GM18870 (cell line): ENCODE measurements around the gene PLXNA3.

ENCODE experiments used
- ATAC-seq: cut with Tn5 transposase; IDR thresholded peaks from one replicate; pipeline ENCODE4 v1.9.1; 2021; ENCODE audit warnings: moderate library complexity; ENCODE audit not compliant: unreplicated experiment

PLXNA3 gene

GRCh38 chrX:154434394-154435168 lies 23.5 kb upstream of the PLXNA3 start:
- ATAC-seq = no peak

- ATAC-seq = no peak
Observed at GRCh38 chrX:154435171-154435733, 22.8 kb upstream of the PLXNA3 start.

GRCh38 chrX:154436374-154436982 lies 21.6 kb upstream of the PLXNA3 start:
- no peak for ATAC-seq

GRCh38 chrX:154436983-154437752 lies 20.9 kb upstream of the PLXNA3 start, which contains the start of gene GDI1:
TSS of gene GDI1 (plus strand) at chrX:154437154. CDS start at chrX:154437255, 101 bp downstream.
- no peak for ATAC-seq

GRCh38 chrX:154437971-154438893 lies 19.8 kb upstream of the PLXNA3 start:
- ATAC-seq = no peak

GRCh38 chrX:154439841-154440240 lies 18.2 kb upstream of the PLXNA3 start:
- no peak for ATAC-seq

GRCh38 chrX:154440623-154441357 lies 17.3 kb upstream of the PLXNA3 start:
- ATAC-seq = no peak

DNA sequence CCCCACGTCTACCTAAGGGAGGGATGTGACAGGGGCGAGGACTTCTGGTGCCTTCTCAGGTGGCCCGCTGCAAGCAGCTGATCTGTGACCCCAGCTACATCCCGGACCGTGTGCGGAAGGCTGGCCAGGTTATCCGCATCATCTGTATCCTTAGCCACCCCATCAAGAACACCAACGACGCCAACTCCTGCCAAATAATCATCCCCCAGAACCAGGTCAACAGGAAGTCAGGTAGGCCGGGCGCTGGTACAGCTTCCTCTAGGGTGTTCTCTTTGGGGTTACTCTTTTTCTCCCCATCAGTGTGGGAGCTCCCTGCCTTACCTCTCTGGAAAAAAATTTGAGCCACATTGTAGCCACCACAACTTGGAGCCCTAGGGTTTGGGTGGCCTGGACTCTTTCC lies 16.5 kb upstream of the PLXNA3 start:
- no peak for ATAC-seq

- no peak for ATAC-seq
Observed at GRCh38 chrX:154441984-154442707, 15.9 kb upstream of the PLXNA3 start.

DNA sequence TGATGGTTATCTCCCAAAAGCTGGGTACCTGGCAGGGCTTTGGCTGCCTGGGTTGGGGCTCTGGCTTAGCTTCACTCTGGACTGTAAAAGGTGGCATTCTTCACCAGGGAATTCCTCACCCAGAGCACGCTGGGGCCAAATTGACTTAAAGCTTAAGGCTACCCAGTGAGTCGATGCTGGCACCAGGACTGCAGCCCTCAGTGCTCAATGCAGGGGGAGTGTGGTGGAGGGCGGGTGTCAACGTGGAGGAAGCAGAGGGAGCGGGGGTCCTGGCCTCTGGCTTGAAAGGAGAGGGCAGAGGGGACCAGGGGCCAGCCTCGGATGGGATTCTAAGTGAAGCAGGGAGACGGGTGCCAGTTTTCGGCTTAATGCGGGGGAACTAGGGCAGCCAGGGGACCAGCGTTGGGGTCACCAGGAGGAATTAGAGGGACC lies 14.6 kb upstream of the PLXNA3 start:
- no peak for ATAC-seq

DNA sequence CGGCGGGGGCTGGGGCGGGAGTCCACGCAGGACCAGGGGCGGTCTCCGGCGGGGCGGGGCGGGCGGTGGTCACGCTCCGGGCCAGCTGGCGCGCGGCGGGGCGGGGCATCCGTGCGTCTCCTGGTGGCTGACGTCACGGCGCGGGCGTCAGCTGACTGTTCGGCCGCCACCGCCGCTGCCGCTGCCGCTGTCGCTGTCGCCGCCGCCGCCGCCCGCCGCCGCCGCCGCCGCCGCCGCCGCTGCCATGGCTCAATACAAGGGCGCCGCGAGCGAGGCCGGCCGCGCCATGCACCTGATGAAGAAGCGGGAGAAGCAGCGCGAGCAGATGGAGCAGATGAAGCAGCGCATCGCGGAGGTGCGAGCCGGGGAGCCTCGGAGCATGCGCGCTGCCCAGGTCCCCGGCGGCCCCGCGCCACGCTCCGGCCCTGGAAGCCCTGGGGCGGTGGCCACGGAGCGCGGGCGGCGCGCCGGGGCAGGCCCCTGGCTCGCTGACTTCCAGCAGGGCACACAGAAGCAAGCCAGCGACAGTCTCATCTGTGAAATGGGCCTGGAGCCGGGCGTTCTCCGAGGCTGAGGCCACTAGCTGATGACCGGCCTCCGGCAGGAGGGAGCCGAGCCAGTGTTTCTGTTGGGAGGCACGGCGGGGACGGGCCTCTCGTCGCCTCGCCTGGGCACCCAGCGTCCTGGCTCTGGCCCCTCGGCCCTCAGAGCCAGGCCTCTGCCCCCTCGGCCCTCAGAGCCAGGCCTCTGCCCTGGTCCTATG lies 13.9 kb upstream of the PLXNA3 start, which contains the start of gene FAM50A:
Gene FAM50A, plus strand, starts transcription at position 150 of the 763 bp plus-strand sequence. Its CDS starts 95 bp downstream, at position 245.
- no peak for ATAC-seq

DNA sequence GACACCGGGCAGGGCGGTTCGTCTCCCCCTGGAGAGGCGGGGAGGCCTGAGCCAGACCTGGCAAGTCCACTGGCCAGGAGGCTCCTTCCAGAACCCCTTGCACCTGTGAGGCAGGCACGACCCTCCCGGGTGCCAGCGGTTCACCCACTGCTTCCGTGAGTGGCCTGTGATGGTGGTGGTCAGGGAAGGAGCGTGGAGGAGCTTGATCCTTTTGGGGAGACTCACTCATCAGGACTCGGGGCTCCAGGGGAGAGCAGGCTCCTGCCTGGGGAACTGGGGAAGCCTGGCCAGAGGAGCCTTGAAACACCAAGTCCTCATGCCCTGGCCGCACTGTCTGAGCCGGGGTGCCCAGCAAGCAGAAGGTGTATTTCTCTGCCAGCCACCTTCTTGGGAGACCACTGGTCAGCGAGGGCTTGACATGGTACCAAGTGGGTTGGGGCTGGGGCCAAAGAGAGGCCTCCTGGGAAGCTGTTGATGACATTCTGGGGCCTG lies 13.3 kb upstream of the PLXNA3 start:
- no peak for ATAC-seq

DNA sequence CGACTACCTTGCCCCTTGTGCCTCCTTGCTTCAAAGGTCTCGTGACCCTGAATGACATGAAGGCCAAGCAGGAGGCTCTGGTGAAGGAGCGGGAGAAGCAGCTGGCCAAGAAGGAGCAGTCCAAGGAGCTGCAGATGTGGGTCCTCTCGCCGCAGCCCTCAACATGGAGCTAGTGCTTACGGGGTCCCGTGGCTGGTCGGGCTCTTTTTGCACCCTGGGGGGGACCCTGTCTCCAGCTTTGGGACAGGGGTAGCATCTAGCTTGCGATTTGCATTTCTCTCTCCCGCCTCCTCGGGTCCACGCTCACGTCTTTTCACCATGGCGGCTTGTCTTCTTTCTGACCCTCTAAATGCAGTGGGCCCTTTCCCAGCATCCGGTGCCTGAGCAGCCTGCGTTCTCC lies 12.3 kb upstream of the PLXNA3 start:
- ATAC-seq = no peak

- ATAC-seq = no peak
Observed at GRCh38 chrX:154446430-154446829, 11.7 kb upstream of the PLXNA3 start.

DNA sequence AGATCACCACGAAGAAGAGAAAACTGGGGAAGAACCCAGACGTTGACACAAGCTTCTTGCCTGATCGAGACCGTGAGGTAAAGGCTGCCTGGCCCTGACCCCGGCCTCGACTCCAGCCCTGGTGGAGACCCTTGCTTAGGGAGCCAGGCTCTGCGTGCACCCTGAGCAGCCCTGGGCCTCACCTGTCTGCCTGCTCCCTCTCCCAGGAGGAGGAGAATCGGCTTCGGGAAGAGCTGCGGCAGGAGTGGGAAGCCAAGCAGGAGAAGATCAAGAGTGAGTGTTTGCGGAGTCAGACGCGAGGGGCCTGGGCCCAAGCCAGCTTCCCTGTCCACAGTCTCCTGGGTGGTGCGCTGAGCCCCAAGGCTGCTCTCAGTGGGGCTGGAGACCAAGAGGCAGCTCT lies 9.6 kb upstream of the PLXNA3 start:
- no peak for ATAC-seq

DNA sequence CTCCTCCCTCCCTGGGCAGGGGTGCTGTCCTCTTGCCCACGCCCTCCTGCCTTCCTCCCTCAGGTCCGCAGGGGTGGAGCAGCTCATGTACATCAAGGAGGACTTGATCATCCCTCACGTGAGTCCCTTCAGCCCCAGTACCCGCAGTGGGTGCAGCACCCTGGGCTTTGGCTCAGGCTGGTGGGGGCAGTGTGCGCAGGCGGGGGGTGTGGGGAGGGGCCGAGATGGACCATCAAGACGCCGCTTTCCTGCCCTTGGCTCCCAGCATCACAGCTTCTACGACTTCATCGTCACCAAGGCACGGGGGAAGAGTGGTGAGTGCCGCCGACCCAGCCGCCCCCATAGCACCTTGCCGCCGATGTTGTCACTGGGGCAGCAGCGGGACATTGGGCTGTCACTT lies 8.5 kb upstream of the PLXNA3 start:
- ATAC-seq = no peak

DNA sequence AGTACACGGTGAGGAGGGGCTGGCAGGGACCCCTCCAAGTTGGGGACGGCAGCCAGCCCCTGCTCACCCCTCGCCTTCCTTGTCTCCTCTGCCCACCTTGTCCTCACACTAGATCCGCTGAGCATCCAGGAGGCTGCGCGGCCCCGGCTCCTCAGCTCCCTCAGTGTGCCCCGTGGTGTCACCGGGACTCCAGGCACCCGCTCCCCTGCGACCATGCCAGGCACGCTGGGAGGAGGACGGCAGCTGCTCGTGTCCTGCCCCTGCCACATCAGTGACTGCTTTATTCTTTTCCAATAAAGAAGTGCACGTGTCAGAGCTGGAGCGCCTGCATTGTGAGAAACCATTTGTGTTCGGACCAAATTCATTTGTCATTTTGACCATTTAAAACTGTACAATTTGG lies 7.8 kb upstream of the PLXNA3 start:
- ATAC-seq = no peak

GRCh38 chrX:154452823-154453222 lies 5.3 kb upstream of the PLXNA3 start:
- no peak for ATAC-seq
